SIG-M5 treated with dmso at 0.1 percent for 504 hours (cell line): ENCODE data around the gene CDH26.
A peak's percentile ranks its signal among the peaks of the same experiment; 100 is the strongest.
"Not testable (repeated sequence)": the region's sequence is repeated elsewhere in the genome, so short reads cannot be mapped to it uniquely, and the experiment has no call there.

Experiments used
- DNase-seq: peaks from one replicate; lab custom pipeline; 2025; ENCODE audit not compliant: unreplicated experiment; lab: John Stamatoyannopoulos, UW

The CDH26 gene

GRCh38 chr20:59940129-59940955, 17.9 kb upstream of the CDH26 start, which contains the start of the genes FAM217B and PPP1R3D:
FAM217B (plus strand) TSS chr20:59940389; CDS start chr20:59943944, 3,555 bp downstream.
PPP1R3D (minus strand) TSS chr20:59940305; CDS start chr20:59939931, 374 bp downstream.
- peak; percentile 98 for DNase-seq

GRCh38 chr20:59940956-59941294, 17.3 kb upstream of the CDH26 start:
- no peak for DNase-seq

- no peak for DNase-seq
These were observed 16.0 kb upstream of the CDH26 start for GRCh38 chr20:59942245-59942644.

- no peak for DNase-seq
These were observed 13.5 kb upstream of the CDH26 start for GRCh38 chr20:59944726-59945125.

- no peak for DNase-seq
These were observed 13.0 kb upstream of the CDH26 start for GRCh38 chr20:59945175-59945574.

GRCh38 chr20:59945731-59946130, 12.5 kb upstream of the CDH26 start:
- no peak for DNase-seq

GRCh38 chr20:59947376-59947775, 10.8 kb upstream of the CDH26 start:
- no peak for DNase-seq

- DNase-seq = peak; percentile 53
These were observed 10.0 kb upstream of the CDH26 start for GRCh38 chr20:59948212-59948611.

GRCh38 chr20:59948828-59949720, 9.1 kb upstream of the CDH26 start:
- peak; percentile 76 for DNase-seq

GRCh38 chr20:59949911-59950310, 8.3 kb upstream of the CDH26 start:
- peak; percentile 17 for DNase-seq

- DNase-seq = no peak
These were observed 3.5 kb upstream of the CDH26 start for GRCh38 chr20:59954718-59955117.

GRCh38 chr20:59955131-59955796, 3.0 kb upstream of the CDH26 start:
- DNase-seq = peak; percentile 92

- not testable (repeated sequence) for DNase-seq
These were observed 655 bp upstream of the CDH26 start for GRCh38 chr20:59957568-59957967.

- DNase-seq = no peak
These were observed 403 bp downstream of the CDH26 start for GRCh38 chr20:59958626-59959025.

- no peak for DNase-seq
These were observed 3.2 kb downstream of the CDH26 start for GRCh38 chr20:59961423-59961822.

GRCh38 chr20:59962155-59962554, 3.9 kb downstream of the CDH26 start:
- DNase-seq = no peak

- DNase-seq = no peak
These were observed 8.2 kb downstream of the CDH26 start for GRCh38 chr20:59966428-59966827.

- DNase-seq = no peak
These were observed 13.2 kb downstream of the CDH26 start for GRCh38 chr20:59971428-59971827.

GRCh38 chr20:59972037-59972801, 14.0 kb downstream of the CDH26 start:
- peak; percentile 52 for DNase-seq

- DNase-seq = no peak
These were observed 18.0 kb downstream of the CDH26 start for GRCh38 chr20:59976156-59976782.
